Endodermal cell (in vitro differentiated cells): ENCODE results near the gene GAN. TPM values are rescaled to one million over a fixed set of nuclear protein-coding genes. Genes with fewer than 3 reads are reported as not detected.

Experiments
- DNase-seq: peaks from one replicate; pipeline ENCODE4 v3.0.0-alpha.2; 2017
- H3K27ac ChIP-seq: 2 replicates; pipeline ENCODE4 v1.5.1; 2013; ENCODE audit warnings: mild to moderate bottlenecking, low read depth, low read length, moderate library complexity
- H3K27me3 ChIP-seq: 2 replicates; pipeline ENCODE4 v1.6.1; 2013; ENCODE audit warnings: mild to moderate bottlenecking, low read length, moderate library complexity; ENCODE audit not compliant: insufficient read depth, control insufficient read depth, poor library complexity, severe bottlenecking
- H3K36me3 ChIP-seq: 2 replicates; pipeline ENCODE4 v1.7.0; 2013; ENCODE audit warnings: mild to moderate bottlenecking, low read length, moderate library complexity; ENCODE audit not compliant: control insufficient read depth, insufficient read depth
- H3K4me1 ChIP-seq: one replicate; pipeline ENCODE4 v1.7.0; 2013; ENCODE audit warnings: low read length; ENCODE audit not compliant: control insufficient read depth, insufficient read depth
- H3K4me3 ChIP-seq: 2 replicates; pipeline ENCODE4 v1.5.1; 2013; ENCODE audit warnings: mild to moderate bottlenecking, low read length, moderate library complexity
- H3K9ac ChIP-seq: 2 replicates; pipeline ENCODE4 v1.6.1; 2013; ENCODE audit warnings: mild to moderate bottlenecking, low read length, moderate library complexity; ENCODE audit not compliant: poor library complexity, severe bottlenecking; ENCODE audit errors: extremely low read depth
- H3K9me3 ChIP-seq: 2 replicates; pipeline ENCODE4 v1.6.1; 2013; ENCODE audit warnings: mild to moderate bottlenecking, low read length, moderate library complexity; ENCODE audit not compliant: control insufficient read depth
- H3K27ac Mint-ChIP-seq: 2 replicates; pipeline ENCODE4 v1.8.0; 2020; ENCODE audit warnings: mixed read lengths
- H3K27me3 Mint-ChIP-seq: 2 replicates; pipeline ENCODE4 v1.8.0; 2021; ENCODE audit warnings: mild to moderate bottlenecking, mixed read lengths; ENCODE audit not compliant: insufficient read depth
- H3K36me3 Mint-ChIP-seq: 2 replicates; pipeline ENCODE4 v1.8.0; 2020; ENCODE audit warnings: low read depth, mixed read lengths
- H3K4me1 Mint-ChIP-seq: 2 replicates; pipeline ENCODE4 v1.8.0; 2020; ENCODE audit warnings: mixed read lengths
- H3K4me3 Mint-ChIP-seq: 2 replicates; pipeline ENCODE4 v1.8.0; 2020; ENCODE audit warnings: mild to moderate bottlenecking, moderate library complexity, mixed read lengths
- H3K9me3 Mint-ChIP-seq: 2 replicates; pipeline ENCODE4 v1.8.0; 2020; ENCODE audit warnings: mild to moderate bottlenecking, mixed read lengths
- CTCF ChIP-seq: fragments of 200-600 bp; sonication (generic); conservative IDR thresholded peaks from 2 replicates; pipeline ENCODE4 v1.5.0; 2021; ENCODE audit warnings: antibody characterized with exemption, mild to moderate bottlenecking
- WGBS, 2 experiments: methylation state at CpG; one replicate each; pipeline versions ENCODE4 v1.1.5 to v1.1.7; 2013; ENCODE audit warnings: missing lambda C conversion rate in 2 of 2, mixed read lengths in 1 of 2; ENCODE audit not compliant: insufficient coverage in 1 of 2, insufficient read length in 1 of 2; 5-methylcytosine and 5-hydroxymethylcytosine counted together
- total RNA-seq, 2 donors: library from RNA; stranded (reverse); fragmentation: NEBNext Ultra II Directional in 1 of 2; extraction: Animal tissue kit (Norgen Biotek cat#: 25700) in 1 of 2; gene quantifications; 2 replicates in 1 of 2; 3 replicates in 1 of 2; pipeline ENCODE4 v1.2.1, GENCODE V29; 2021

Gene GAN
- total RNA-seq, 2 donors from 2014 or later, result 23.4 to 28.9 TPM

DNA sequence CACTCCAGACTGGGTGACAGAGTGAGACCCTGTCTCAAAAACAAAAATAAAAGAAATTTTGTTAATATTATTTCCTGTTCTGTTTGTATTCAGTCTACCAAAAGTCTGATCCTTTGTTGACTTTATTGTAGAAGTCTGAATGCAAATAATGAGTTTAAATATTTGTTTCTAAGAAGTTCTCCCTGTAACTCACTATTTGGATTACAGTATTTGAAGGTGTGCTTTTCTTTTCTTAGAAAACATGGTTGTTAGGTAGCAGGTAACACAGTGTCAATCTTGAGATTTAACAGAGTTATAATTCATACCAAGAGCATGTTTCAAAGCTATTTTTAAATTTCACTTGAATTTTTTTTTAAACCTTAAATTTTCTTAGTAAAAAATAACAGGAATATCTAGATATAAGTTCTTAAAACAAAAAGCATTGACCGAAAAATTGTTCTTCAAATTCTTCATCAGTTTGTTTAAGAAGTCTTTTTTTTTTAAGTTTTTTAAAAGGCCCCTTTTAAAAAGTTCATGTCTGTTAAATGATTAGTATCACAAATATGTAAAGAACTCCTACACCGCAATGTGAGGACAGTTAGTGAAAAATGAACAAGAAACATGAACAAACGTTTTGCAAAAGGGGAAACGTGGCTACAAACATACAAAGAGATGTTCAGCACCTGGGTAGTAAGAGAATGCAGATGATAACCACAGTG, 35.0 kb downstream of the GAN start:
- Mint-ChIP-seq H3K36me3 (peaks cover 36% of the 10 kb centered on the region), H3K27me3 (no peaks in the 10 kb centered on the region), H3K9me3 (peaks cover 33% of the 10 kb centered on the region), H3K4me1 (no peaks in the 10 kb centered on the region), H3K4me3 (no peak overlapping the region), H3K27ac (no peak overlapping the region)
- H3K36me3 ChIP-seq, result peaks cover 33% of the 10 kb centered on the region
- no peaks in the 10 kb centered on the region for H3K4me1 ChIP-seq
- H3K9me3 ChIP-seq, result peaks cover 29% of the 10 kb centered on the region
- TF ChIP-seq CTCF, result no peak
- DNase-seq, result no peak
- H3K4me3 ChIP-seq, result no peak overlapping the region
- WGBS, 2 experiments, result 91 to 92% methylated on average over 4 of the region's 4 CpGs
- no peak overlapping the region for H3K9ac ChIP-seq
- H3K27ac ChIP-seq, result no peak overlapping the region
- no peaks in the 10 kb centered on the region for H3K27me3 ChIP-seq

GRCh38 chr16:81350306-81350615, 35.5 kb downstream of the GAN start:
- DNase-seq, result no peak
- TF ChIP-seq CTCF, result peak; percentile 36
- H3K27ac ChIP-seq, result no peak overlapping the region
- H3K4me3 Mint-ChIP-seq, result no peak overlapping the region
- H3K27me3 ChIP-seq, result no peaks in the 10 kb centered on the region
- no peak overlapping the region for H3K4me3 ChIP-seq
- H3K36me3 Mint-ChIP-seq, result peaks cover 40% of the 10 kb centered on the region
- no peaks in the 10 kb centered on the region for H3K27me3 Mint-ChIP-seq
- H3K4me1 Mint-ChIP-seq, result no peaks in the 10 kb centered on the region
- H3K27ac Mint-ChIP-seq, result no peak overlapping the region
- no peaks in the 10 kb centered on the region for H3K4me1 ChIP-seq
- peaks cover 36% of the 10 kb centered on the region for H3K36me3 ChIP-seq
- no peak overlapping the region for H3K9ac ChIP-seq
- 91 to 100% methylated on average over 1 to 3 of the region's 4 CpGs for WGBS, 2 experiments
- H3K9me3 Mint-ChIP-seq, result peaks cover 28% of the 10 kb centered on the region
- peaks cover 24% of the 10 kb centered on the region for H3K9me3 ChIP-seq

- H3K36me3 ChIP-seq, result peaks cover 56% of the 10 kb centered on the region
- H3K4me1 Mint-ChIP-seq, result no peaks in the 10 kb centered on the region
- H3K27me3 Mint-ChIP-seq, result no peaks in the 10 kb centered on the region
- no peaks in the 10 kb centered on the region for H3K9me3 ChIP-seq
- no peak overlapping the region for H3K4me3 Mint-ChIP-seq
- H3K27me3 ChIP-seq, result no peaks in the 10 kb centered on the region
- no peak overlapping the region for H3K9ac ChIP-seq
- no peaks in the 10 kb centered on the region for H3K4me1 ChIP-seq
- H3K27ac Mint-ChIP-seq, result no peak overlapping the region
- H3K36me3 Mint-ChIP-seq, result peaks cover 35% of the 10 kb centered on the region
- DNase-seq, result no peak
- H3K9me3 Mint-ChIP-seq, result no peaks in the 10 kb centered on the region
- 83 to 95% methylated on average over 1 to 3 of the region's 3 CpGs for WGBS, 2 experiments
- H3K27ac ChIP-seq, result no peak overlapping the region
- no peak for TF ChIP-seq CTCF
- H3K4me3 ChIP-seq, result no peak overlapping the region
Measured at GRCh38 chr16:81353895-81354294, 39.1 kb downstream of the GAN start.
